GM21529 (cell line): Measurements from ENCODE around the gene GLYATL1B.
A peak's percentile ranks its signal among the peaks of the same experiment; 100 is the strongest.
"Not testable (repeated sequence)": the region's sequence is repeated elsewhere in the genome, so short reads cannot be mapped to it uniquely, and the experiment has no call there.

Experiments used
- ATAC-seq: cut with Tn5 transposase; IDR thresholded peaks from one replicate; pipeline ENCODE4 v1.9.1; 2021; ENCODE audit not compliant: unreplicated experiment

GLYATL1B gene

GRCh38 chr11:59095225-59095624 lies 9.1 kb downstream of the GLYATL1B start:
- ATAC-seq, result peak; percentile 73

GRCh38 chr11:59095972-59096575 lies 10.0 kb downstream of the GLYATL1B start:
- not testable (repeated sequence) for ATAC-seq

- peak; percentile 49 for ATAC-seq
Observed at GRCh38 chr11:59097113-59097708, 11.1 kb downstream of the GLYATL1B start.

- not testable (repeated sequence) for ATAC-seq
Observed at GRCh38 chr11:59097938-59098337, 11.8 kb downstream of the GLYATL1B start.

- peak; percentile 70 for ATAC-seq
Observed at GRCh38 chr11:59102259-59102765, 16.2 kb downstream of the GLYATL1B start.

- ATAC-seq, result peak; percentile 70
Observed at GRCh38 chr11:59106363-59107336, 20.5 kb downstream of the GLYATL1B start, which contains the start of gene FAM111B. Gene FAM111B, plus strand, starts transcription at chr11:59107237. Its CDS starts 2,389 bp downstream, at chr11:59109626.

- ATAC-seq, result peak; percentile 41
Observed at GRCh38 chr11:59107721-59108120, 21.6 kb downstream of the GLYATL1B start.

GRCh38 chr11:59112494-59112893 lies 26.4 kb downstream of the GLYATL1B start:
- ATAC-seq, result no peak

- no peak for ATAC-seq
Observed at GRCh38 chr11:59114344-59114743, 28.2 kb downstream of the GLYATL1B start.

- no peak for ATAC-seq
Observed at GRCh38 chr11:59115553-59115952, 29.4 kb downstream of the GLYATL1B start.

GRCh38 chr11:59117774-59118173 lies 31.7 kb downstream of the GLYATL1B start:
- no peak for ATAC-seq

GRCh38 chr11:59119826-59120225 lies 33.7 kb downstream of the GLYATL1B start:
- ATAC-seq, result no peak

- peak; percentile 98 for ATAC-seq
Observed at GRCh38 chr11:59135648-59136461, 49.7 kb downstream of the GLYATL1B start.

GRCh38 chr11:59136551-59136950 lies 50.4 kb downstream of the GLYATL1B start:
- ATAC-seq, result not testable (repeated sequence)

GRCh38 chr11:59137190-59137589 lies 51.1 kb downstream of the GLYATL1B start:
- no peak for ATAC-seq

- no peak for ATAC-seq
Observed at GRCh38 chr11:59138643-59139042, 52.5 kb downstream of the GLYATL1B start.

GRCh38 chr11:59141191-59141590 lies 55.1 kb downstream of the GLYATL1B start:
- ATAC-seq, result no peak

GRCh38 chr11:59141673-59142460 lies 55.8 kb downstream of the GLYATL1B start:
- no peak for ATAC-seq
